Measurements from ENCODE around the gene MOGAT3. TPM values are rescaled to one million over a fixed set of nuclear protein-coding genes. Genes with fewer than 3 reads are reported as not detected.
A peak's percentile ranks its signal among the peaks of the same experiment; 100 is the strongest.

Gene MOGAT3
- total and polyA plus RNA-seq, 2 experiments from 2014 or later, result 0.44 TPM; not detected in 1

DNA sequence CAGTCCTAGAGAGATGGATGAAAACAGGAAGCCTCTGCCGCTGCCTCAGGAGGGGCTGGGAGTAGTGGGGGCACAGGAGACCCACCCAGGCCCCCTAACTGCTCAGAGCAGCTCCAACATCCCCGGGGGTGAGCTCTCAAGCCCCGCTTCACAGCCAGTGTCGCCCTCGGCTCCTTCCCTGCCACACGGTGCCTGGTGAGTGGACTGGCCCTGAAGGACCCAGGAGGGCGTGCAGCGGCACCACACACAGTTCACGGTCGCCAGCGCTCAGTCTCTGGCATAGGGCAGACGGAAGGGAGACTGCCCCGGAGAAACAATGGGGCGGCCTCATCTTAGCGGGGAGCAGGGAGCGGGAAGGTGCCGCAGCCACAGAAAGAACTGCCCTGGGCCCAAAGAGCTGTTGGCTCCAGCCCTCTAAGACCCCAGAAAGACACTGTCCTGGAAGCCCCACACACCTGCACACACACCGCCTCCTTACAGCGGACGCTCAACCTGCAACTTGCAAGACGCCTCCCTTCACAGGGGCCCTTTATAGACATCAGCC lies 35.5 kb upstream of the MOGAT3 start:
- ATAC-seq, result no peak

More for the DNA sequence above, 35.5 kb upstream of the MOGAT3 start:
- Mint-ChIP-seq H3K9me3 (no peaks in the 10 kb centered on the region), H3K27me3 (ENCODE audit: insufficient read depth, low read depth, poor library complexity) (peaks cover 15% of the 10 kb centered on the region), H3K36me3 (ENCODE audit: low read depth) (peaks cover 14% of the 10 kb centered on the region), H3K27ac (0 out of 2 replicates have a peak overlapping the region, but pooled peaks have one; percentile 59), H3K4me1 (peaks cover 30% of the 10 kb centered on the region), H3K4me3 (no peak overlapping the region)
- Histone ChIP-seq H3F3A (replicated peaks; ENCODE audit: low read depth) (peaks cover 30% of the 10 kb centered on the region), H3K4me1 (ENCODE audit: insufficient read depth) (peaks cover 43% of the 10 kb centered on the region), H4K20me1 (replicated peaks; ENCODE audit: insufficient read depth) (no peaks in the 10 kb centered on the region; the same call in 1 of the 2 replicates), H3K9me2 (ENCODE audit: insufficient read depth) (no peaks in the 10 kb centered on the region), H3K79me2 (replicated peaks; ENCODE audit: insufficient read depth) (no peaks in the 10 kb centered on the region), H3K27me3 (ENCODE audit: insufficient read depth) (no peaks in the 10 kb centered on the region), H3K36me3 (ENCODE audit: insufficient read depth) (no peaks in the 10 kb centered on the region), H3K27ac (ENCODE audit: low read depth) (no peak overlapping the region), H3K4me3 (no peak overlapping the region), H2AFZ (no peak overlapping the region), H3K4me2 (no peak overlapping the region)
- DNase-seq (ENCODE audit: low spot score), result no peak
- no peak for TF ChIP-seq CREB1 (CRISPR knock-in tag; IDR thresholded peaks at IDR 0.05; ENCODE audit: low read depth)
- TF ChIP-seq STAT1 (IDR thresholded peaks at IDR 0.05; ENCODE audit: unreplicated experiment), result no peak
- TF ChIP-seq EZH2phosphoT487 (IDR thresholded peaks at IDR 0.05; ENCODE audit: unreplicated experiment), result no peak
- no peak for TF ChIP-seq ZNF462 (CRISPR knock-in tag; IDR thresholded peaks at IDR 0.05)
- no peak for TF ChIP-seq EZH2 (IDR thresholded peaks at IDR 0.05; ENCODE audit: low read depth, unreplicated experiment)
- TF ChIP-seq ZNF114 (CRISPR knock-in tag; IDR thresholded peaks at IDR 0.05), result no peak
- TF ChIP-seq ETS1 (IDR thresholded peaks at IDR 0.05), result no peak
- TF ChIP-seq ZNF331 (CRISPR knock-in tag; IDR thresholded peaks at IDR 0.05; ENCODE audit: low read depth), result no peak
